K562 (cell line): ENCODE results near the gene TRIM33. TPM values are rescaled to one million over a fixed set of nuclear protein-coding genes. Genes with fewer than 3 reads are reported as not detected.
"Not testable (repeated sequence)": the region's sequence is repeated elsewhere in the genome, so short reads cannot be mapped to it uniquely, and the experiment has no call there.

Experiments used
- ATAC-seq: fragments of 200-7000 bp; cut with Tn5 transposase; 3 replicates; pipeline ENCODE4 v1.9.1; 2020; ENCODE audit warnings: moderate library complexity
- BruUV-seq: library from RNA; stranded (reverse); fragments of 400-500 nt; replicated peaks from 2 replicates; lab custom pipeline; 2021; lab: Mats Ljungman, UMichigan
- CTCF ChIA-PET: fragments of 300-600 bp; formaldehyde crosslinking; extraction: SDS; loops from one replicate; lab custom pipeline; 2021; ENCODE audit warnings: low intra/inter-chr PET ratio; lab: Yijun Ruan, JAX
- POLR2A ChIA-PET: fragments of 300-600, 350-650 bp; sonication (Branson Sonifier 250); formaldehyde crosslinking; extraction: SDS; loops from one replicate; lab custom pipeline; 2021; ENCODE audit warnings: antibody characterized with exemption, inconsistent platforms; lab: Yijun Ruan, JAX
- DNase-seq, 4 experiments: peaks; one replicate each; pipeline versions ENCODE4 v3.0.0 to v3.0.0-alpha.2; 2011 to 2018; ENCODE audit warnings: low spot score in 3 of 4, mixed read lengths in 3 of 4; ENCODE audit errors: extremely low read depth in 1 of 4
- FAIRE-seq: peaks from 2 replicates; lab custom pipeline; 2011; peaks lifted over from hg19 to GRCh38; lab: Jason Lieb, UNC
- H2AFZ ChIP-seq: 2 replicates; pipeline ENCODE4 v1.6.0; 2011; ENCODE audit warnings: low read depth, low read length, control low read depth, inconsistent platforms
- H3K27ac ChIP-seq: fragments of 200-600 bp; 3 replicates; pipeline ENCODE4 v1.8.0; 2011; ENCODE audit warnings: low read depth, mild to moderate bottlenecking, control low read depth, inconsistent platforms, low read length, moderate library complexity, mixed read lengths; ENCODE audit errors: extremely low read depth
- H3K27me3 ChIP-seq, 2 experiments: fragments of 300-600 bp in 1 of 2; 2 replicates in 1 of 2; 3 replicates in 1 of 2; pipeline versions ENCODE4 v1.6.0 to v1.8.0; 2011; ENCODE audit warnings: inconsistent platforms in 2 of 2, low read length in 2 of 2, mild to moderate bottlenecking in 1 of 2, mixed read lengths in 1 of 2, moderate library complexity in 1 of 2; ENCODE audit not compliant: control insufficient read depth in 2 of 2, insufficient read depth in 2 of 2
- H3K36me3 ChIP-seq: fragments of 300-600 bp; 3 replicates; pipeline ENCODE4 v1.8.0; 2011; ENCODE audit warnings: mild to moderate bottlenecking, low read length, inconsistent platforms; ENCODE audit not compliant: control insufficient read depth, insufficient read depth
- H3K4me1 ChIP-seq, 2 experiments: fragments of 200-600 bp in 1 of 2; replicated peaks in 1 of 2; 2 replicates in 1 of 2; 3 replicates in 1 of 2; pipeline versions ENCODE4 v1.5.1 to v1.8.0; 2011; ENCODE audit warnings: inconsistent platforms in 2 of 2, low read length in 2 of 2, mild to moderate bottlenecking in 1 of 2, mixed read lengths in 1 of 2, moderate library complexity in 1 of 2; ENCODE audit not compliant: control insufficient read depth in 2 of 2, insufficient read depth in 2 of 2
- H3K4me2 ChIP-seq: 2 replicates; pipeline ENCODE4 v1.6.1; 2011; ENCODE audit warnings: low read length, control low read depth, inconsistent platforms, mixed read lengths; ENCODE audit not compliant: insufficient read depth
- H3K4me3 ChIP-seq: fragments of 200-600 bp; sonication (generic), shearing (Covaris generic); 2 replicates; pipeline ENCODE4 v1.5.1; 2016; ENCODE audit warnings: control low read depth, inconsistent platforms
- H3K79me2 ChIP-seq: fragments of 200-600 bp; 3 replicates; pipeline ENCODE4 v1.8.0; 2011; ENCODE audit warnings: low read length, inconsistent platforms; ENCODE audit not compliant: control insufficient read depth, insufficient read depth
- H3K9ac ChIP-seq, 2 experiments: 2 replicates each; pipeline versions ENCODE4 v1.6.0 to v1.6.1; 2011; ENCODE audit warnings: low read depth in 2 of 2, low read length in 2 of 2, control low read depth in 1 of 2, inconsistent platforms in 1 of 2, mild to moderate bottlenecking in 1 of 2, mixed read lengths in 1 of 2; ENCODE audit not compliant: insufficient read depth in 1 of 2
- H3K9me1 ChIP-seq: one replicate; pipeline ENCODE4 v1.6.0; 2011; ENCODE audit warnings: inconsistent platforms, mild to moderate bottlenecking, low read length, moderate library complexity; ENCODE audit not compliant: control insufficient read depth, insufficient read depth
- H3K9me3 ChIP-seq: replicated peaks from 2 replicates; pipeline ENCODE4 v1.5.1; 2011; ENCODE audit warnings: low read depth, low read length, inconsistent platforms; ENCODE audit not compliant: control insufficient read depth, insufficient read depth
- H4K20me1 ChIP-seq: replicated peaks from 2 replicates; pipeline ENCODE4 v1.6.1; 2011; ENCODE audit warnings: low read length, inconsistent platforms, mixed read lengths; ENCODE audit not compliant: control insufficient read depth, insufficient read depth
- ARID1B ChIP-seq: fragments of 450-650 bp; IDR thresholded peaks from 2 replicates; pipeline ENCODE4 v1.6.1; 2016; ENCODE audit warnings: antibody characterized with exemption, mild to moderate bottlenecking, inconsistent platforms
- ERF ChIP-seq: fragments of 450-650 bp; formaldehyde crosslinking; IDR thresholded peaks from 2 replicates; pipeline ENCODE4 v1.4.0; 2020; ENCODE audit warnings: mild to moderate bottlenecking, mixed read lengths
- FOXM1 ChIP-seq, 2 experiments: fragments of 450-650 bp in 1 of 2; sonication (generic) in 1 of 2; formaldehyde crosslinking in 1 of 2; IDR thresholded peaks; 2 replicates each; pipeline versions ENCODE4 v1.6.1 to v1.9.0; 2017 to 2022; ENCODE audit warnings: low read depth in 2 of 2, mild to moderate bottlenecking in 2 of 2, missing genetic modification reagents in 1 of 2, moderate library complexity in 1 of 2
- MAZ ChIP-seq, 2 experiments: fragments of 450-650 bp in 1 of 2; sonication (generic) in 1 of 2; formaldehyde crosslinking; IDR thresholded peaks in 1 of 2; conservative IDR thresholded peaks in 1 of 2; 2 replicates each; pipeline versions ENCODE4 v1.4.0 to v1.5.0; 2020; ENCODE audit warnings: mild to moderate bottlenecking in 1 of 2, missing genetic modification reagents in 1 of 2
- TAL1 ChIP-seq: fragments of 450-650 bp; IDR thresholded peaks from 2 replicates; pipeline ENCODE4 v1.6.1; 2016; ENCODE audit warnings: mild to moderate bottlenecking
- TCF7L2 ChIP-seq: fragments of 150-350 bp; IDR thresholded peaks from 2 replicates; pipeline ENCODE4 v1.6.1; 2016; ENCODE audit warnings: low read depth, mild to moderate bottlenecking, low read length, moderate library complexity
- ZNF121 ChIP-seq: sonication (generic); formaldehyde crosslinking; conservative IDR thresholded peaks from 2 replicates; pipeline ENCODE4 v1.8.0; 2022; ENCODE audit warnings: missing genetic modification reagents
- ZNF24 ChIP-seq: fragments of 450-650 bp; IDR thresholded peaks from 2 replicates; pipeline ENCODE4 v1.6.1; 2016
- ZNF780A ChIP-seq: fragments of 250-450 bp; sonication (Bioruptor Pico); IDR thresholded peaks from 2 replicates; pipeline ENCODE4 v1.5.0; 2021; ENCODE audit warnings: mild to moderate bottlenecking
- ZSCAN32 ChIP-seq: fragments of 450-650 bp; formaldehyde crosslinking; IDR thresholded peaks from 2 replicates; pipeline ENCODE4 v1.4.0; 2020; ENCODE audit warnings: mild to moderate bottlenecking, moderate library complexity
- WGBS: fragments of 100-300 bp; shearing (Covaris generic); methylation state at CpG from one replicate; pipeline ENCODE4 v1.1.6; 2016; ENCODE audit warnings: low coverage, mixed read lengths; ENCODE audit not compliant: insufficient coverage; ENCODE audit errors: missing lambda C conversion rate; 5-methylcytosine and 5-hydroxymethylcytosine counted together
- in situ Hi-C: fragments of 300-500 bp; cut with MboI; formaldehyde crosslinking; loops from 4 replicates; pipeline ENCODE4 v1.15.0; 2018; ENCODE audit warnings: inconsistent platforms, mixed read lengths
- intact Hi-C: fragments of 100-400 bp; cut with micrococcal nuclease; formaldehyde crosslinking; loops from 2 replicates; pipeline ENCODE4 v1.14.2; 2022
- polyA plus RNA-seq, 8 experiments: library from polyadenylated mRNA; depleted of rRNA in 4 of 8; stranded (reverse) in 5 of 8; unstranded in 3 of 8; fragments of >200 nt; fragmentation: Nextera tagmentation in 2 of 8; fragmentation: Illumina TruSeq in 1 of 8; extraction: Ambion mirVana in 2 of 8; extraction: Trizol in 1 of 8; gene quantifications; 2 replicates each; pipeline versions ENCODE4 v1.2.1 to v1.2.3, GENCODE V29; 2011 to 2014; ENCODE audit warnings: inconsistent platforms in 1 of 8, missing spikeins in 1 of 8
- total RNA-seq, 7 experiments: library from RNA; depleted of rRNA in 6 of 7; stranded (reverse); fragments of >200 nt in 6 of 7; fragmentation: Illumina TruSeq in 2 of 7; extraction: Trizol in 2 of 7; gene quantifications; 2 replicates each; pipeline versions ENCODE4 v1.2.1 to v1.2.3, GENCODE V29; 2011 to 2021; ENCODE audit warnings: low replicate concordance in 1 of 7
- TF ChIP-seq, protein P1 (sequence below): sonication (generic); formaldehyde crosslinking; IDR thresholded peaks from 2 replicates; pipeline ENCODE4 v1.8.0; 2022; ENCODE audit warnings: missing genetic modification reagents, mild to moderate bottlenecking, borderline replicate concordance
- TF ChIP-seq, protein P2 (sequence below): fragments of 450-650 bp; IDR thresholded peaks from 2 replicates; pipeline ENCODE4 v1.6.1; 2016; ENCODE audit warnings: borderline replicate concordance

TRIM33 gene
- total and polyA plus RNA-seq, 9 of the 15 experiments (the other 6 are each of a cell fraction or from before 2014, with no cell fraction given) = 9.3 to 58.4 (median 40.2) TPM

DNA sequence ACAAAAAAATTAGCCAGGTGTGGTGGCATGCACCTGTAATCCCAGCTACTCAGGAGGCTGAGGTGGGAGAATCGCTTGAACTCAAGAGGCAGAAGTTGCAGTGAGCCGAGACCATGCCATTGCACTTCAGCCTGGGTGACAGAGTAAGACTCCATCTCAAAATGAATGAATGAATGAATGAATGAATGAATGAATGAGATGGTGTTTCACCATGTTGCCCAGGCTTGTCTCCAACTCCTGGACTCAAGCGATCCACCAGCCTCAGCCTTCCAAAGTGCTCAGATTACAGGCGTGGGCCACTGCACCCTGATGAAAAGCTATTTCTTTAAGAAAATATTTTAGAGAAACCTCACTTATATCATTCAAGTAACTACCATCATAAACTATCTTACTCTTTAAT, 67.8 kb downstream of the TRIM33 start:
- H3K27me3 ChIP-seq, intact Hi-C loops, H3K27ac ChIP-seq, FAIRE-seq, ATAC-seq, H4K20me1 ChIP-seq, H3K4me2 ChIP-seq, H3K4me3 ChIP-seq, CTCF ChIA-PET, DNase-seq, in situ Hi-C loops, H3K9me1 ChIP-seq, H3K9ac ChIP-seq, H3K9me3 ChIP-seq, H2AFZ ChIP-seq, H3K4me1 ChIP-seq, BruUV-seq: not testable (repeated sequence)
- 96% methylated on average over 4 of the region's 4 CpGs for WGBS
- H3K79me2 ChIP-seq = peaks cover 20% of the 10 kb centered on the region
- POLR2A ChIA-PET = interaction anchor here (0.7 kb wide), 1 partner anchor 15 kb away, joined by 3 read pairs; no protein-coding TSS in a partner anchor
- peaks cover 57% of the 10 kb centered on the region for H3K36me3 ChIP-seq
- TF ChIP-seq ZNF24 = peak; percentile 97
- TF ChIP-seq, all 486 proteins: peak for 1; not testable (repeated sequence) for 485

DNA sequence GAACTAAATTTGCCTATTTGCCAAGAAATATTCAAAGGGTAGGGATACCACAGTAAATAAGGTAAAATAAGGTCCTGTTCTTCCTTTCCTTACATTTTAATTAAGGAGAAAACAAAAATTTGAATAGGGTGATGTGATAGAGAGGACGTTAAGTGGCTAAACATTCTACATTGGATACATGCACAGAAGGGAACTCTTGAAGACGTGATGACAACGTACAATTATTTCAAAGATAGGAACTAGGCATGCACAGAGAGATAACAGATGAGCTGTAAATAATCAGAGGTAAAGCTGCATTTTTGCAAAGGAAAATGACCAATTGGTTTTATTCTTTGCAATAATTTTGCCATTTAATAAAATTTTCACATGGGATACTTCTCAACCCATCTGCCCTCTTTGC, 69.7 kb downstream of the TRIM33 start:
- Histone ChIP-seq H3K4me1 (no peaks in the 10 kb centered on the region), H3K27me3 (no peaks in the 10 kb centered on the region), H3K79me2 (peaks cover 20% of the 10 kb centered on the region; the same call in 2 of the 3 replicates), H3K4me2 (no peak overlapping the region), H3K4me3 (no peak overlapping the region), H3K27ac (no peak overlapping the region), H4K20me1 (no peaks in the 10 kb centered on the region), H3K36me3 (peaks cover 49% of the 10 kb centered on the region), H3K9me1 (no peaks in the 10 kb centered on the region), H3K9me3 (no peaks in the 10 kb centered on the region), H2AFZ (no peak overlapping the region), H3K9ac (no peak overlapping the region; a peak in 1 of 4 replicates)
- ATAC-seq = no peak
- no peak for DNase-seq
- intact Hi-C loops (no loop called here), in situ Hi-C loops (no loop called here)
- WGBS = 22% methylated on average over 3 of the region's 3 CpGs
- TSS peak; percentile 5 for BruUV-seq
- ChIA-PET POLR2A (interaction anchor here (0.6 kb wide), 1 partner anchor 69 kb away, joined by 3 read pairs; no protein-coding TSS in a partner anchor), CTCF (no interaction called here)
- no peak for FAIRE-seq
- TF ChIP-seq ZNF121 (CRISPR knock-in tag) (no peak), MAZ (CRISPR knock-in tag; conservative IDR thresholded peaks at IDR 0.05 in 1 of 2, IDR thresholded peaks at IDR 0.05 in 1 of 2) (no peak), TAL1 (peak; percentile 21; the same call in 1 of the 2 replicates), ZSCAN32 (CRISPR knock-in tag) (peak; percentile 62; the same call in 1 of the 2 replicates), ZNF780A (CRISPR knock-in tag) (no peak), TCF7L2 (no peak), ARID1B (peak; percentile 55; the same call in 1 of the 2 replicates), ERF (no peak), FOXM1 (IDR thresholded peaks at IDR 0.05; ENCODE audit: low read depth) (peak; percentile 15; the same call in 1 of the 2 replicates), FOXM1 (CRISPR knock-in tag; IDR thresholded peaks at IDR 0.05; ENCODE audit: low read depth) (no peak)
- TF ChIP-seq, protein P1, sequence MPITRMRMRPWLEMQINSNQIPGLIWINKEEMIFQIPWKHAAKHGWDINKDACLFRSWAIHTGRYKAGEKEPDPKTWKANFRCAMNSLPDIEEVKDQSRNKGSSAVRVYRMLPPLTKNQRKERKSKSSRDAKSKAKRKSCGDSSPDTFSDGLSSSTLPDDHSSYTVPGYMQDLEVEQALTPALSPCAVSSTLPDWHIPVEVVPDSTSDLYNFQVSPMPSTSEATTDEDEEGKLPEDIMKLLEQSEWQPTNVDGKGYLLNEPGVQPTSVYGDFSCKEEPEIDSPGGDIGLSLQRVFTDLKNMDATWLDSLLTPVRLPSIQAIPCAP = no peak
- TF ChIP-seq, protein P2, sequence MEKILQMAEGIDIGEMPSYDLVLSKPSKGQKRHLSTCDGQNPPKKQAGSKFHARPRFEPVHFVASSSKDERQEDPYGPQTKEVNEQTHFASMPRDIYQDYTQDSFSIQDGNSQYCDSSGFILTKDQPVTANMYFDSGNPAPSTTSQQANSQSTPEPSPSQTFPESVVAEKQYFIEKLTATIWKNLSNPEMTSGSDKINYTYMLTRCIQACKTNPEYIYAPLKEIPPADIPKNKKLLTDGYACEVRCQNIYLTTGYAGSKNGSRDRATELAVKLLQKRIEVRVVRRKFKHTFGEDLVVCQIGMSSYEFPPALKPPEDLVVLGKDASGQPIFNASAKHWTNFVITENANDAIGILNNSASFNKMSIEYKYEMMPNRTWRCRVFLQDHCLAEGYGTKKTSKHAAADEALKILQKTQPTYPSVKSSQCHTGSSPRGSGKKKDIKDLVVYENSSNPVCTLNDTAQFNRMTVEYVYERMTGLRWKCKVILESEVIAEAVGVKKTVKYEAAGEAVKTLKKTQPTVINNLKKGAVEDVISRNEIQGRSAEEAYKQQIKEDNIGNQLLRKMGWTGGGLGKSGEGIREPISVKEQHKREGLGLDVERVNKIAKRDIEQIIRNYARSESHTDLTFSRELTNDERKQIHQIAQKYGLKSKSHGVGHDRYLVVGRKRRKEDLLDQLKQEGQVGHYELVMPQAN = no peak
